ENCODE data around the gene COL9A3.

COL9A3 gene

GRCh38 chr20:62864207-62864606 is 47.4 kb downstream of the COL9A3 start:
- no peak overlapping the region for H3K27ac ChIP-seq (ENCODE audit: low read depth, low read length)
- peaks cover 5 to 11% of the 10 kb centered on the region in 2 experiments for H3K4me1 ChIP-seq (ENCODE audit: control insufficient read depth in 1 of 2, insufficient read depth in 2 of 2, low read length in 2 of 2)
- no peak for DNase-seq
- no peak overlapping the region for H3K9ac ChIP-seq (ENCODE audit: low read length)
- H4K8ac ChIP-seq (ENCODE audit: low read depth, low read length) = no peak overlapping the region
- peaks cover 4% of the 10 kb centered on the region for H3K79me1 ChIP-seq (ENCODE audit: low read length)
- H3K27me3 ChIP-seq (ENCODE audit: insufficient read depth, low read length) = peaks cover 12% of the 10 kb centered on the region
- no peaks in the 10 kb centered on the region for H3K36me3 ChIP-seq (ENCODE audit: control insufficient read depth in 1 of 2, insufficient read depth in 2 of 2, low read length in 2 of 2)
- H3K14ac ChIP-seq (ENCODE audit: low read length) = no peak overlapping the region
- no peak overlapping the region for H3K23ac ChIP-seq (ENCODE audit: low read length)
- H3K4me3 ChIP-seq (ENCODE audit: low read depth, low read length) = no peak overlapping the region
- no peak overlapping the region for H2BK5ac ChIP-seq (ENCODE audit: low read depth, low read length, poor library complexity)
- H3K4me2 ChIP-seq (ENCODE audit: low read length) = no peak overlapping the region
- no peak overlapping the region for H2AFZ ChIP-seq (ENCODE audit: insufficient read depth, low read length, poor library complexity)
- H2AK5ac ChIP-seq (ENCODE audit: low read length) = no peak overlapping the region
- no CpG with 5 or more reads among the region's 7 CpGs for WGBS (ENCODE audit: extremely low coverage, insufficient coverage, insufficient read length)
- no peak overlapping the region for H2BK120ac ChIP-seq (ENCODE audit: insufficient read depth, low read length, poor library complexity)
- H3K4ac ChIP-seq (ENCODE audit: low read depth, low read length) = no peak overlapping the region
- no peak overlapping the region for H2BK12ac ChIP-seq (ENCODE audit: low read length)
- no peak overlapping the region for H3K18ac ChIP-seq (ENCODE audit: low read length)
- H3K79me2 ChIP-seq (ENCODE audit: control insufficient read depth, insufficient read depth, low read length, poor library complexity) = peaks cover 3% of the 10 kb centered on the region
- no peak overlapping the region for H4K12ac ChIP-seq (ENCODE audit: low read depth, low read length)
- no peak overlapping the region for H4K91ac ChIP-seq (ENCODE audit: low read depth, low read length)
- H3K9me3 ChIP-seq (ENCODE audit: insufficient read depth, low read depth, low read length) = no peaks in the 10 kb centered on the region

- Histone ChIP-seq H3K36me3 (ENCODE audit: control insufficient read depth in 1 of 2, insufficient read depth in 2 of 2, low read length in 2 of 2) (peaks cover 3% of the 10 kb centered on the region in 2 experiments), H2BK120ac (ENCODE audit: insufficient read depth, low read length, poor library complexity) (no peak overlapping the region), H4K91ac (ENCODE audit: low read depth, low read length) (no peak overlapping the region), H2BK5ac (ENCODE audit: low read depth, low read length, poor library complexity) (no peak overlapping the region), H3K14ac (ENCODE audit: low read length) (no peak overlapping the region), H3K4me2 (ENCODE audit: low read length) (no peak overlapping the region), H2AFZ (ENCODE audit: insufficient read depth, low read length, poor library complexity) (no peak overlapping the region), H3K27me3 (ENCODE audit: insufficient read depth, low read length) (no peaks in the 10 kb centered on the region), H3K4ac (ENCODE audit: low read depth, low read length) (no peak overlapping the region), H4K12ac (ENCODE audit: low read depth, low read length) (no peak overlapping the region), H3K79me1 (ENCODE audit: low read length) (no peaks in the 10 kb centered on the region), H2AK5ac (ENCODE audit: low read length) (no peak overlapping the region), H4K8ac (ENCODE audit: low read depth, low read length) (no peak overlapping the region), H2BK12ac (ENCODE audit: low read length) (no peak overlapping the region), H3K79me2 (ENCODE audit: control insufficient read depth, insufficient read depth, low read length, poor library complexity) (no peaks in the 10 kb centered on the region), H3K18ac (ENCODE audit: low read length) (no peak overlapping the region), H3K23ac (ENCODE audit: low read length) (no peak overlapping the region), H3K4me3 (ENCODE audit: low read depth, low read length) (no peak overlapping the region), H3K4me1 (ENCODE audit: control insufficient read depth in 1 of 2, insufficient read depth in 2 of 2, low read length in 2 of 2) (peaks cover 4 to 7% of the 10 kb centered on the region in 2 experiments), H3K27ac (ENCODE audit: low read depth, low read length) (no peak overlapping the region), H3K9me3 (ENCODE audit: insufficient read depth, low read depth, low read length) (no peaks in the 10 kb centered on the region), H3K9ac (ENCODE audit: low read length) (no peak overlapping the region)
- DNase-seq = no peak
- WGBS (ENCODE audit: extremely low coverage, insufficient coverage, insufficient read length) = no CpG with 5 or more reads among the region's 18 CpGs
These were observed 55.5 kb downstream of the COL9A3 start for GRCh38 chr20:62872184-62872847.

GRCh38 chr20:62872862-62873261 is 56.0 kb downstream of the COL9A3 start:
- H2BK120ac ChIP-seq (ENCODE audit: insufficient read depth, low read length, poor library complexity) = no peak overlapping the region
- no peak overlapping the region for H3K23ac ChIP-seq (ENCODE audit: low read length)
- H3K79me1 ChIP-seq (ENCODE audit: low read length) = no peaks in the 10 kb centered on the region
- H3K4ac ChIP-seq (ENCODE audit: low read depth, low read length) = no peak overlapping the region
- peaks cover 3 to 5% of the 10 kb centered on the region in 2 experiments for H3K36me3 ChIP-seq (ENCODE audit: control insufficient read depth in 1 of 2, insufficient read depth in 2 of 2, low read length in 2 of 2)
- H3K4me3 ChIP-seq (ENCODE audit: low read depth, low read length) = no peak overlapping the region
- no CpG with 5 or more reads among the region's 6 CpGs for WGBS (ENCODE audit: extremely low coverage, insufficient coverage, insufficient read length)
- no peak for DNase-seq
- peaks cover 4 to 7% of the 10 kb centered on the region in 2 experiments for H3K4me1 ChIP-seq (ENCODE audit: control insufficient read depth in 1 of 2, insufficient read depth in 2 of 2, low read length in 2 of 2)
- no peak overlapping the region for H2AK5ac ChIP-seq (ENCODE audit: low read length)
- no peak overlapping the region for H2BK12ac ChIP-seq (ENCODE audit: low read length)
- no peak overlapping the region for H2BK5ac ChIP-seq (ENCODE audit: low read depth, low read length, poor library complexity)
- no peak overlapping the region for H4K91ac ChIP-seq (ENCODE audit: low read depth, low read length)
- H3K27me3 ChIP-seq (ENCODE audit: insufficient read depth, low read length) = no peaks in the 10 kb centered on the region
- H3K4me2 ChIP-seq (ENCODE audit: low read length) = no peak overlapping the region
- no peak overlapping the region for H4K8ac ChIP-seq (ENCODE audit: low read depth, low read length)
- no peak overlapping the region for H3K14ac ChIP-seq (ENCODE audit: low read length)
- H3K27ac ChIP-seq (ENCODE audit: low read depth, low read length) = no peak overlapping the region
- no peak overlapping the region for H3K9ac ChIP-seq (ENCODE audit: low read length)
- no peaks in the 10 kb centered on the region for H3K9me3 ChIP-seq (ENCODE audit: insufficient read depth, low read depth, low read length)
- H4K12ac ChIP-seq (ENCODE audit: low read depth, low read length) = no peak overlapping the region
- H3K18ac ChIP-seq (ENCODE audit: low read length) = no peak overlapping the region
- H2AFZ ChIP-seq (ENCODE audit: insufficient read depth, low read length, poor library complexity) = no peak overlapping the region
- no peaks in the 10 kb centered on the region for H3K79me2 ChIP-seq (ENCODE audit: control insufficient read depth, insufficient read depth, low read length, poor library complexity)

GRCh38 chr20:62873280-62873679 is 56.4 kb downstream of the COL9A3 start:
- Histone ChIP-seq H3K18ac (ENCODE audit: low read length) (no peak overlapping the region), H3K79me1 (ENCODE audit: low read length) (no peaks in the 10 kb centered on the region), H3K4me1 (ENCODE audit: control insufficient read depth in 1 of 2, insufficient read depth in 2 of 2, low read length in 2 of 2) (peaks cover 4 to 7% of the 10 kb centered on the region in 2 experiments), H3K27ac (ENCODE audit: low read depth, low read length) (no peak overlapping the region), H2BK120ac (ENCODE audit: insufficient read depth, low read length, poor library complexity) (no peak overlapping the region), H2BK12ac (ENCODE audit: low read length) (no peak overlapping the region), H3K79me2 (ENCODE audit: control insufficient read depth, insufficient read depth, low read length, poor library complexity) (no peaks in the 10 kb centered on the region), H3K4ac (ENCODE audit: low read depth, low read length) (no peak overlapping the region), H2BK5ac (ENCODE audit: low read depth, low read length, poor library complexity) (no peak overlapping the region), H4K12ac (ENCODE audit: low read depth, low read length) (no peak overlapping the region), H3K27me3 (ENCODE audit: insufficient read depth, low read length) (no peaks in the 10 kb centered on the region), H3K23ac (ENCODE audit: low read length) (no peak overlapping the region), H3K9me3 (ENCODE audit: insufficient read depth, low read depth, low read length) (no peaks in the 10 kb centered on the region), H2AFZ (ENCODE audit: insufficient read depth, low read length, poor library complexity) (no peak overlapping the region), H3K9ac (ENCODE audit: low read length) (no peak overlapping the region), H3K4me2 (ENCODE audit: low read length) (no peak overlapping the region), H2AK5ac (ENCODE audit: low read length) (no peak overlapping the region), H3K4me3 (ENCODE audit: low read depth, low read length) (no peak overlapping the region), H3K14ac (ENCODE audit: low read length) (no peak overlapping the region), H4K91ac (ENCODE audit: low read depth, low read length) (no peak overlapping the region), H3K36me3 (ENCODE audit: control insufficient read depth in 1 of 2, insufficient read depth in 2 of 2, low read length in 2 of 2) (peaks cover 3 to 5% of the 10 kb centered on the region in 2 experiments), H4K8ac (ENCODE audit: low read depth, low read length) (no peak overlapping the region)
- DNase-seq = no peak
- WGBS (ENCODE audit: extremely low coverage, insufficient coverage, insufficient read length) = no CpG with 5 or more reads among the region's 7 CpGs
